ENCODE measurements around the gene KIAA0232. TPM values are rescaled to one million over a fixed set of nuclear protein-coding genes. Genes with fewer than 3 reads are reported as not detected.

The KIAA0232 gene
- total and polyA plus RNA-seq, 11 donors: 20.0 to 78.4 (median 67.7) TPM

- Histone ChIP-seq H3K27ac (peak overlapping the region in 5 of 12 donors; percentile 23 to 85 (median 79)), H3K9me3 (peaks cover 0 to 13% (median 5%) of the 10 kb centered on the region in 12 donors), H3K4me3 (no peak overlapping the region), H3K36me3 (peaks cover 0 to 36% (median 21%) of the 10 kb centered on the region in 9 donors), H3K27me3 (no peaks in the 10 kb centered on the region), H3K4me1 (peaks cover 0 to 38% (median 22%) of the 10 kb centered on the region in 12 donors)
- no peak for ATAC-seq
- DNase-seq: no peak
- intact Hi-C loops (cut with DNase I): loop anchor here in 1 of 10 donors (5.0 kb wide), 1 partner anchor 37 kb away; no protein-coding TSS in a partner anchor
- WGBS, 4 donors: 64 to 75% (median 70%) methylated on average over 6 to 7 of the region's 7 CpGs
- TF ChIP-seq CTCF (IDR thresholded peaks at IDR 0.05) (no peak), POLR2A (IDR thresholded peaks at IDR 0.05) (no peak)
These were observed 71.7 kb downstream of the KIAA0232 start for GRCh38 chr4:6854098-6854744.

- WGBS, 4 donors: 42 to 55% (median 47%) methylated on average over 11 of the region's 11 CpGs
- peaks cover 0 to 13% (median 5%) of the 10 kb centered on the region in 12 donors for H3K9me3 ChIP-seq
- ATAC-seq (peak; percentile 76 to 87 (median 82)), DNase-seq (peak in 1 of 5 donors; percentile 42)
- TF ChIP-seq CTCF (IDR thresholded peaks at IDR 0.05) (no peak), POLR2A (IDR thresholded peaks at IDR 0.05) (no peak)
- no peaks in the 10 kb centered on the region for H3K27me3 ChIP-seq
- peak overlapping the region; percentile 50 to 91 (median 80) for H3K27ac ChIP-seq
- peaks cover 0 to 47% (median 23%) of the 10 kb centered on the region in 12 donors for H3K4me1 ChIP-seq
- peak overlapping the region in 8 of 12 donors; percentile 10 to 36 (median 18) for H3K4me3 ChIP-seq
- intact Hi-C loops (cut with DNase I): loop anchor here in 5 of 10 donors (2.0 to 5.0 kb wide), 3 partner anchors 68 to 73 kb away; partner anchors contain the start of gene KIAA0232 (in 4 of the 5)
- peaks cover 0 to 50% (median 33%) of the 10 kb centered on the region in 9 donors for H3K36me3 ChIP-seq
These were observed 73.3 kb downstream of the KIAA0232 start for GRCh38 chr4:6855692-6856297.

DNA sequence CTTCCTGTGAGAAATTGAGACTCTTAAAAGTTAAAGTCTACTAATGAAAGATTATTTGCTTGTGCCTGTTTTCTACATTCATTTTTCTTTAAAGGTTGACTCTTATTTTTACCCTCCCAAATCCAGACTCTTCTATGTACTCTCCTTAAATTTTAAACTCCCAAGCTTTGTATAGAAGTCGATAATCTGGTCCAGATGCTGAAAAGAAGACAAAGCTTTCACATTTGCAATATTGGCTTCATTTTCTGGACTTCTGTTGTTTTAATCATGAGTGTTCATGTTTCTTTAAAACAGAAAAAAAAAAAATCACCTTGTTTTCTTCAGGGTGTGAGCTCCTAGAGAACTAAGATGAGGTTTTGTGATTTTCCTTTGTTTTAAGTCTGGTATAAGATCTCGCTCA lies 73.9 kb downstream of the KIAA0232 start:
- ATAC-seq: no peak
- no peak for TF ChIP-seq CTCF (IDR thresholded peaks at IDR 0.05)
- no peak for TF ChIP-seq POLR2A (IDR thresholded peaks at IDR 0.05)
- WGBS, 4 donors: 84 to 94% (median 88%) methylated on average over 2 of the region's 2 CpGs
- no peak for DNase-seq
- H3K27ac ChIP-seq: peak overlapping the region; percentile 50 to 91 (median 80)
- H3K36me3 ChIP-seq: peaks cover 0 to 55% (median 39%) of the 10 kb centered on the region in 9 donors
- H3K27me3 ChIP-seq: no peaks in the 10 kb centered on the region
- intact Hi-C loops (cut with DNase I): loop anchor here in 5 of 10 donors (2.0 to 5.0 kb wide), 3 partner anchors 69 to 74 kb away; partner anchors contain the start of gene KIAA0232 (in 4 of the 5)
- peaks cover 0 to 13% (median 5%) of the 10 kb centered on the region in 12 donors for H3K9me3 ChIP-seq
- H3K4me3 ChIP-seq: peak overlapping the region in 5 of 12 donors; percentile 10 to 36 (median 16)
- peaks cover 0 to 47% (median 23%) of the 10 kb centered on the region in 12 donors for H3K4me1 ChIP-seq
